IPS-NIHi7 (cell line): Measurements from ENCODE around the gene IFNAR2.
"Not testable (repeated sequence)": the region's sequence is repeated elsewhere in the genome, so short reads cannot be mapped to it uniquely, and the experiment has no call there.

Source experiments
- DNase-seq: peaks from one replicate; pipeline ENCODE4 v3.0.0; 2012; ENCODE audit warnings: mixed read lengths; ENCODE audit errors: extremely low spot score

The IFNAR2 gene

GRCh38 chr21:33214056-33214455, 15.7 kb upstream of the IFNAR2 start:
- DNase-seq = no peak

GRCh38 chr21:33217138-33217520, 12.6 kb upstream of the IFNAR2 start:
- DNase-seq = no peak

- DNase-seq = no peak
Measured at GRCh38 chr21:33219300-33219699, 10.4 kb upstream of the IFNAR2 start.

DNA sequence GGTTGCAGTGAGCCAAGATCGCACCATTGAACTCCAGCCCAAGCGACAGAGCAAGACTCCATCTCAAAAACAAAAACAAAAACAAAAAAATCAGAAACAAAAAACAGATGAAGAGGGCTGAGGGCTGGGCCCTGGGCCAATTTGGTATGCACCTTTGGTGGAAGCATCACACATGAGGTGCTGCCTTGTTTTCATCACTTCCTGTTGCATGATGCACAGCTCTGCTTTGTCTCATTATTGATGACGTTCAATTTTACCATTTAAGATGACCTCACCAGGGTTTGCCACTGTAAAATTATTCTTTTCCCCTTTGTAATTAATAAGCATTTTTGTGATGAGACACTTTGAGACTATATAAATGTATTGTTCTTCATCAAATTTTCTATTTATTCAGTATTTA, 9.8 kb upstream of the IFNAR2 start:
- DNase-seq = no peak

DNA sequence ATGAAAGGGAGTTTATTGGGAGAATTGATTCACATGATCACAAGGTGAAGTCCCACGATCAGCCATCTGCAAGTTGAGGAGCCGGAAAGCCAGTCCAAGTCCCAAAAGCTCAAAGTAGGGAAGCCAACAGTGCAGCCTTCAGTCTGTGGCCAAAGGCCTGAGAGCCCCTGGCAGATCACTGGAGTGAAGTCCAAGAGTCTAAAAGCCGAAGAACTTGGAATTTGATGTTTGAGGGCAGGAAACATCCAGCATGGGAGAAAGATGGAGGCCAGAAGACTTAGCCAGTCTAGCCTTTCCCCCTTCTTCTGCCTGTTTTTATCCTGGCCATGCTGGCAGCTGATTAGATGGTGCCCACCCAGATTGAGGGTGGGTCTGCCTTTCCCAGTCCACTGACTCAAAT, 4.4 kb upstream of the IFNAR2 start:
- DNase-seq = not testable (repeated sequence)

DNA sequence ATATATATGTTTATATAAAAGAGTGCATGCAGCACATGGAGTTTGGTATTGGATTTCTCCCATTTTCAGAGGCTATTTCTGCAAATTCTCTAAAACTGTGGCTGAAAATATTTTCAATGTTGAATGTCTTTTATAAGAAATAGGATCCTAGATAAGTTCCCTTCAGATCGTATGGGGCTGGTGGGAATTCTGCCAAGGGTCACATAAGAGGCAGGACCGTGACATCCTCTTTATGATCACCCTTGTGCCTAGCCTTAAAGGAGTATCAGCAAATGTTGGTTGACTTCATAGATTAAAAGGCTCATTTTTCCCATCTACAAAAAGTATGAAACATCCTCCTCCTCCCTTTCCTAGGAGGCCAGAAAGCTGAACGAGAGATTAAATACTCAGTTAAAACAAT, 1.3 kb upstream of the IFNAR2 start:
- no peak for DNase-seq

- no peak for DNase-seq
Measured at GRCh38 chr21:33229099-33229783, 497 bp upstream of the IFNAR2 start.

DNA sequence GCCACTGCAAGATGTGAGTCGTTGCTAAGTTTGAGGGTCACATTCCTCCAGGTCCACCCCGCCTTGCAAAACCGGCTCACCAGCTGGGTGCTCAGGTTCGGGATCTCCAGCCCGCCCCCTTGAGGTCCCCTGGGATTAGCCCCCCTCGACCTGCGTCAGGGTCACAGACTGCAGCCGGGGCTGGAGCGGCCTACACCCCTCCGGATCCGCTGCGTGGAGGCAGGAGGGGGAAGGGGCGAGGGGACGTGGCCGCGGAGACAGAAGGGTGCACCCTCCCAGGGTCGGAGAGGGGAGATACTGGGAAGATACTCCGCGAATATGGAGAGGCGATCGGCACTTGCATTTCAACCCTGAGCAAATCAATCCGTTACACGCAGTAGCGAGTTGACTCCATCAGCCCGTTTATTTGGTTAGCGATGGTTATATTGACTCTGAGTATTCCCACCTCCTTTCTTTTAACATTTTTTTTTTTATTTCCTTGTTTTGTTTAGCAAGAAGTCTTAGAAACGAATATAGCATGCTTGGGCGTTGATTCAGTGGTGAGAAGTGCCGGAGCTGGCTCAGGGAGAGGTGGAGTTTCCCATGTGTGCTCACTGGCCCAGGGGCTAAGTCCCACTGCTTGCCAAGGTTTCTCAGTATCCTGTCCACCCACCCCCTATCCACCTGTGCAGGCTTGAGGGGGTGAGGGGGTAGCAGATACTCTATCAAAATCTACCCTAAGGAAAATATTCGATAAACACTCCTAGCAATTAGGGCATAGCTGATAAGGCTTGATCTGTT, 997 bp downstream of the IFNAR2 start:
- DNase-seq = peak; percentile 67

- no peak for DNase-seq
Measured at GRCh38 chr21:33231526-33231925, 1.8 kb downstream of the IFNAR2 start.

DNA sequence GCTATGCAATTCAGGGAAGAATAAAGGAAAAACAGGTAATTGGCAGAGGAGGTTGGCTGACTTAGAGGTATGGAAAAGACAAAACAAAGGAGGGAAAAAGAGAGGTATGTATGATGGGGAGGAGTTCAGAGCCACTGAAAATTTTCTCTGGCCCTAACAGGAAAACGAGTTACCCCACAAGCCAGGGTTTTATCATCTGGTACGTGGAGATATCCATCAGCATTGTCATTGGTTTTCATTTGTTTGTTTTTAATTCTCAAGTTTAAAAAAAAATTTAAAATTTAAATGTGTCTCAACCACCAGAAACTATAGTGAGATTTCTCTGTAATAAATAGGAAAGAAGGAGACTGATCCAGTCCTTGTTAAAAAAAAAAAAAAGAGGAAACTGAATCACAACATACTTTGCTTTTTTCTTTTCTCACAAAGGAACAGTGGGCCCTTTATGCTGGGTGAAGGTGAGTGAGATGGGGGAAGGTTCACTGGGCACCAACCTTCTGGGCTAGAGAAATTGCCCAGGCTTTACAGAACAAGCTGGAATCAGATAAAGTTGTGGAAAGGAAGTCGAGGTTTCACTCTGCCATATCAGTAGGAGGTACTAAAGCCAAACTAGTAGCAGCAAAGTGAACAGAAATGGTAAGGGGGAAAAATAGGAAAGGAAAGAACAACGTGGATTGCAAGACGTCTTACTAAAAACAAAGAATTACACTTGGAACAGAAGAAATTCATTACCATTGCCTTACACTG, 2.7 kb downstream of the IFNAR2 start:
- DNase-seq = no peak

DNA sequence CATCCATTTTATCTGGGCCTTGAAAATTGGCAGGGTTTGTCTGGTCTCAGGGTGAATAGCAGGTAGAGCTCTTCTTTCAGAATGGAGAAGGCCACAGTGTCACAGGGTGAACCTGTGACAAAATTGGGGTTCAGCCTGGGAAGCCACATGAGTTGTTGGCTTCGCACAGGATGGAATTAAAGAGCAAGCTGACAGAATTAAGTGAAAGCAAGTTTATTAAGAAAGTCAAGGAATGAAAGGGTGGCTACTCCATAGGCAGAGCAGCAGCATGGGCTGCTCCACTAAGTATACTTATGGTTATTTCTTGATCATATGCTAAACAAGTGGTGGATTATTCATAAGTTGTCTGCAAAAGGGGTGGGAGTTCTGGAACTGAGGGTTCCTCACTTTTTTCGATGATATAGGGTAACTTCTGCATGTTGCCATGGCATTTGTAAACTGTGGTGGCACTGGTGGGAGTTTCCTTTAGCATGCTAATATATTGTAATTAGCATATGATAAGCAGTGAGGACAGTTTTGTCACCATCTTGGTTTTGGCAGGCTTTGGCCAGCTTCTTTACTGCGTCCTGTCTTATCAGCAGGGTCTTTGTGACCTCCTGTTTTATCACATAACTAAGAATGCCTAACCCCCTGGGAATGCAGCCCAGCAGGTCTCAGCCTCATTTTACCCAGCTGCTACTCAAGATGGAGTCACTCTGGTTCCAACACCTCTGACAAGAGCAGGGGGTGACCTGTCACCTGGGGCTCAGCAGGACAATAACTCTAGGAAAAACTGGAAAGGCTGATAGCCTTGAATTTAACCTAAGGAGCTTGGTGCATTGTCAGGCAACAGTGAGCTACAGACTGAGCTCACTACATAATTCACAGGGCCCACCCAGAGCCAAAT, 5.1 kb downstream of the IFNAR2 start:
- no peak for DNase-seq

- no peak for DNase-seq
Measured at GRCh38 chr21:33236013-33236686, 6.4 kb downstream of the IFNAR2 start.

GRCh38 chr21:33236766-33237165, 7.0 kb downstream of the IFNAR2 start:
- DNase-seq = no peak

DNA sequence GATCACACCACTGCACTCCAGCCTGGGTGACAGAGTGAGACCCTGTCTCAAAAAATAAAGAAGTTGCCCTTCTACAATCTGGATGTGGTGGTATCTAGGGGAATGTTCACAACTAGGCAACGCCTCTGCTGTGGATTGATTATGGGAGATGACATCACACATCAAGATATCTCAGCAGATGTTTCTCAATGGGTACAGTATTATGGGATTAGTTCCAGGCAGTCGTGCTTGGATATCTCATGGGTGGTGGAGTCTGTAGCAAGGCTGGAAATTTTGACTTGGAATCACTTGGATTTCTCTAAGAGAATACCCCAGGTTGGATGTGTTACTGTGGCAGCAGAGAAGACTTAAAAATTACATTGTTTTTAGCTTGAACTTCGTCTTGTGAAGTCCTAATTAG, 7.7 kb downstream of the IFNAR2 start:
- no peak for DNase-seq

GRCh38 chr21:33238146-33238545, 8.4 kb downstream of the IFNAR2 start:
- no peak for DNase-seq

DNA sequence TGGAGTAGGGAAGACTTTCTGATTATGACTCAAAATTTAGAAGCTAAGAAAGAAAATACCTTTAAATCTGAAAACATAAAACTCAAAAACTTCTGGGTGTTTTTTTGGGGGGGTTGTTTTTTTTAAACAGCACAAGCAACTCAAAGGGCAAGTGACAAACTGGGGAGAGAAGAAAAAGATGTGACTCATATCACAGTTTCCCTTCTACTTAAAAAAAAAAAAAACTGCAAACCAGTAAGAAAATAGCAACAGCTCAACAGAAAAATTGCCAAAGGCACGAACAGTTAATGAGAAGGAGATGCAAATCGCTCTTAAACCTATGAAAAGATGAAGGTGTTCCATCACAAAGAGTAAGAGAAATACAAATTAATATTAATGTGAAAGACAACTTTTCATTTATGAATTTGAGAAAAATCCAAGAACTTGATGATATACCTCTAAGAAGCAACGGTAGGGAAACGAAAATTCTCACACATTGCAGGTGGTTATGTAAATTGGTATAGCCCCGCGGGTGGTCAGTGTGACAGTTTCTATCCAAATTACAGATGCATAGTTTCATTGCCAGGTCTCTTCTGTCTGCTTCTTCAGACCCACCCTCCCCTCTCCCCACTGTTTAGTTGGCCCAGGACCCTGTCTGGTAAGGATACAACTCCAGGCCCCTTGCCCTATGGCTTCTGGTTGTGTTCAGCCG, 9.0 kb downstream of the IFNAR2 start:
- DNase-seq = no peak

DNA sequence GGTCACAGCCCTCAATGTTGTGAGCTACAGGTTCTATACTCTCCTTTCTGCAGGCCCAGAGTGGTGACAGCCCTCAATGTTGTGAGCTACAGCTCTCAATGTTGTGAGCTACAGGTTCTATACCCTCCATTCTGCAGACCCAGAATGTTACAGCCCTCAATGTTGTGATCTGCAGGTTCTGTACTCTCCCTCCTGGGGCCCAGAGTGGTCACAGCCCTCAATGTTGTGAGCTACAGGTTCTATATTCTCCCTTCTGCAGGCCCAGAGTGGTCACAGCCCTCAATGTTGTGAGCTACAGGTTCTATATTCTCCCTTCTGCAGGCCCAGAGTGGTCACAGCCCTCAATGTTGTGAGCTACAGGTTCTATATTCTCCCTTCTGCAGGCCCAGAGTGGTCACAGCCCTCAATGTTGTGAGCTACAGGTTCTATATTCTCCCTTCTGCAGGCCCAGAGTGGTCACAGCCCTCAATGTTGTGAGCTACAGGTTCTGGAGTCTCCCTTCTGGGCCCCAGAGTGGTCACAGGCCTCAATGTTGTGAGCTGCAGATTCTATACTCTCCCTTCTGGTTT, 9.9 kb downstream of the IFNAR2 start:
- not testable (repeated sequence) for DNase-seq

- DNase-seq = no peak
Measured at GRCh38 chr21:33240404-33240803, 10.7 kb downstream of the IFNAR2 start.

- DNase-seq = no peak
Measured at GRCh38 chr21:33241846-33242245, 12.1 kb downstream of the IFNAR2 start.

DNA sequence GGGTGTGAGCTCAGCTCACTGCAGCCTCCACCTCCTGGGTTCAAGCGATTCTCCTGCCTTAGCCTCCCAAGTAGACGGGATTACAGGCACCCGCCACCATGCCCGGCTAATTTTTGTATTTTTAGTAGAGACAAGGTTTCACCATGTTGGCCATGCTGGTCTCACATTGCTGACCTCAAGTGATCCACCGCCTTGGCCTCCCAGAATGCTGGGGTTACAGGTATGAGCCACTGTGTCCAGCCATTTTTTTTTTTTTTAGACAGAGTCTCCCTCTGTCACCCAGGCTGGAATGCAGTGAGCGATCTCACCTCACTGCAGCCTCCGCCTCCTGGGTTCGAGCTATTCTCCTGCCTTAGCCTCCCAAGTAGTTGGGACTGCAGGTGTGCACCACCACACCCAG, 13.1 kb downstream of the IFNAR2 start:
- DNase-seq = not testable (repeated sequence)
